HG03060 (cell line): ENCODE data around the gene C6orf141.

Experiments used
- ATAC-seq: cut with Tn5 transposase; IDR thresholded peaks from one replicate; pipeline ENCODE4 v1.9.1; 2021; ENCODE audit warnings: low read depth, moderate number of reproducible peaks; ENCODE audit not compliant: unreplicated experiment

Gene C6orf141

DNA sequence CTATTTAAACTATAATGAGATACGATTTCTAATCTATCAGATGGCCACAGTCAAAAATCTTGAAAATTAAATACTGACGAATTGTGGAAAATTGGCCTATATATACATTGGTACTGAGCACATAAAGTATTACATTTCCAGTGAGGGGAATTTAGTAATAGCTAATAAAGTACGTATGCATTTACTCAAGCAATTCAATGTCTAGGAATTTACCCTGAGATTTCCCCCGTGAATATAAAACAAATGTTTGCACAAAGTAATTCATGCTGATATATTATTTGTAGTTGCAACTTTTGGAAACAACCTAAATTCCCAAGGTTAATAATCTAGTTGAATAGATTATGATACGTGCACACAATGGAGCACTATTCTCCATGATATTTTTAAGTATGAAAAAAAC is 14.7 kb upstream of the C6orf141 start:
- no peak for ATAC-seq

DNA sequence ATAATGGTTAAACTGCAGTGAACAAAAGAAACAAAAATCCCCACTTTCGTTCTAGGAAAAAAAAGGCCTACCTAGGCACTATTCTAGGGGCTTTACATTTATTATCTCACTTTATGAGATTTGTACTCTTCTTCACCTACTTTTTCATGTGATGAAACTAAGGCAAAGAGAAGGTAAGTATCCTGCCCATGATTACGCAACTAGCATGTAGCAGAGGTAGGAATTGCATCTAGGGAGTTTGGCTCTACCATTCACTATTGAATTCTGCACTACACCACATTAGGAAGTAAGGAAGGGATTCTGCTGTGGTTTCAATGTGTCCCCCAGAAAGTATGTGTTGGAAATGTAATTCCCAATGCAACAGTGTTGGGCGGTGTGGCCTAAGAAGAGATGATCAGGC is 11.4 kb upstream of the C6orf141 start:
- ATAC-seq: no peak

GRCh38 chr6:49540614-49541013 is 9.9 kb upstream of the C6orf141 start:
- ATAC-seq: no peak

DNA sequence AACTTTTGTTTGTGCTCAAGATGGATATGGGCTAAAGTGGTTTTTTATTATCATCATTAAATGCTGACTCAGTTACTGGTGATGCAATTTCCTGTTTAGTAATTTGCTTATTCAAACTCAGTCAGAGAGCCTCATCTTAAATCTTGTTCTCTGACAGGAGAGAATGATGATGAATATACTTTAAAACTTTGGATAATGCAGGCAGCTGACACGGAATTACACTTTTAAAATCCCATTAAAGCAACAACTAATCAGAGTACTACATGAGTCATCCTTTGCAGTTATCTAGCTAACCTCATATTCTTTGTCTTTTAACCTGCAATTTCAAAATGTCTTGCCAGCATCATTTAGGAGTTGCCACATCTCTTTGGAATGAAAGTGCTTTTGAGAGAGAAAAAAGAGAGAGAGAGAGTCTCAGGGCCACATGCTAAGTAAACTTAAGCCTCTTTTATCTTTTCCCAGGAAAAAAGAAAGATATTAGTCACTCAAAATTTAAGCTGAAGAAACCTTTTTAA is 9.2 kb upstream of the C6orf141 start:
- no peak for ATAC-seq

DNA sequence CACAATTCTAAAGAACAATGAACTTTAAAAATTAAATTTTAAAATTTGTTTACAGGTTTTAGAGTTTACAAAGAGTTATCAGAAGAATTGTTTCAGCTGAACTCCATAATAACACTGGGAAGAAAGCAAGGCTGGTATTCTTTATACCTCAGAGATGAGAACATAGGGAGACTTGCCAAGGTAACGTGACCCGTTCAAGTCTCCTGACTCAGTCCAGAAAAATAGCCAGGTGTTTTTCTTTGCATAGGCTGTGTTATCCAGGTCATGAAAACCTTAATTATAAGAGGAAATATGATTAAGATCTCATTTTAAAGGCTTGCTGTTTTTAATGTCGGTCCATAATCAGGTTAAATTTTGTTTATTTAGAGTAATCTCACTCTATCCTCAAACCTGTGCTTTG is 8.5 kb upstream of the C6orf141 start:
- no peak for ATAC-seq

GRCh38 chr6:49543087-49543858 is 7.2 kb upstream of the C6orf141 start:
- no peak for ATAC-seq

DNA sequence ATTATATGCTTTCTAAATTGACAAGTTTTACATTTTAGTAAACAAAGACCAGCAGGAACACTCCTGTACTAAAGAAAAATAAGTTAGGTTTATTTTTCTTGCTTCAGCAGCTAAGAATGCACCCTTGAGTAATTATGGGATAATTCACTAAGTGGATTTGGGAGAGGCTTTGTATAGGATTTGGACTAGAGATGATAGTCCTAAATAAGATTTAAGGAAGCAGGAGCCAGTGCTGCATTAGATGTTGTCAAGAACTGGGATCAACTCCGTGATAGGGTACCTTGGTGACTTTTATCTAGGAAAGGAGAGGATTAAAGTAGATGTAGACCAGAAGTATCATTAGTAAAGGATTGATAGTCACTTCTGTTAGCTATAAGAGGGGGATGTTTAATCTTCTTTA is 4.1 kb upstream of the C6orf141 start:
- no peak for ATAC-seq

DNA sequence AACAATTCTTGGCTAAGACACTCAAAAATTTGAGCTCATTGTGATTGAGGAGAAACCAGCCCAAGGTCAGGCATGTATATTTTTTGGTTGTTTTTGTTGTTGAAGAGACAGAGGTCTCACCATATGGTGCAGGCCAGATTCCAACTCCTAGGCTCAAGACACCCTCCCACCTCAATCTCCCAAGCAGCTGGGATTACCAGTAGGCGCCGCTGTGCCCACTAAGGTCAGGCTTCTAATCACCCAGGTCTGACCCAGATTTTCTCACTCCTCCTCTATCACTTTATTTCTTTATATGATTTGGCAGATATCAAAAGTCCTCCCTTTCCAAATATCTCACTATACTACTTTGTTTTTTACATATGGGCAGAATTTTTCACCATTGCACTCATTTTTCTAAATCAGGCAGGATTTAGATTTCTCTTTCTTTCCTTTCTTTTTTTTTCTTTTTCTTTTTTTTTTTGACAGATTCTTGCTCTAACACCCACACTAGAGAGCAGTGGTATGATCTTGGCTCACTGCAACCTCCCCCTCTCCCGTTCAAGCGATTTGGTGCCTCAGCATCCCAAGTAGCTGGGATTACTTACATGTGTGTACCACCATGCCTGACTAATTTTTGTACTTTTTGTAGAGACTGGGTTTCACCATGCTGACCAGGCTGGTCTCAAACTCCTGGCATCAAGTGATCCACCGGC is 1.7 kb upstream of the C6orf141 start:
- ATAC-seq: no peak

DNA sequence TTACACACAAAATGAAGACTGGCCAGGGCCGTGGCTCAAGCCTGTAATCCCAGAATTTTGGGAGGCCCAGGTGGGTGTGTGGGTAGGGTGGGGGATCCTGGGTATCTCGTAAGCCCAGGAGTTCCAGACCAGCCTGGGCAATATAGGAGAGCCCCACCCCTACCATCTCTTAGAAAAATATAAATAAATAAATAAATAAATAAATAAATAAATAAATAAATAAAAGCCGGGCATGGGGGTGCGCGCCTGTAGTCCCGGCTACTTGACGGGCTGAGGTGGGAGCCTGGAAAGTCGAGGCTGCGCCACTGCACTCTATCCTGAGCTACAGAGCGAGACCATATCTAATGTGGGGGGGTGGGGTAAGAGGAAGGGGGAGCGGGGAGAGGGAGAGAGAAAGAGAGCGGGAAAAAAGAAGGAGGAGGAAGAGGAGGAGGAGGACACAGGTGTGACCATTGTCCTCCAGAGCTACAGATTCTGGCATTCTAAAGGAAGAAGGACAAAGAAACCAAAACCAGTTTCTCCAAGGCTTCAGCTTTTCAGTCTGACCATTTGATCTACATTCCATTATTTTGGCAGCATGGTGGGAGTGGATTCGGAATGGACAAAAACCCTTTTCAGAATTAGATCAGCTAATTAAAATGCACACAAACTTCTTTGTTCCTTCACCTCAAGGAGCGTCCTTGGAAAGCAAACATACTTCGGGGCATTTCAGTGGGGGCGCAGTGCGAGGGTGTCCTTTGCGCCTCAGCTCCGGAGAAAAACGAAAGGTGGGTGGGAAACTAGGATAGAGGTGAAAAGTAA is 577 bp upstream of the C6orf141 start:
- ATAC-seq: no peak

GRCh38 chr6:49551078-49551865 is 804 bp downstream of the C6orf141 start:
- ATAC-seq: no peak

DNA sequence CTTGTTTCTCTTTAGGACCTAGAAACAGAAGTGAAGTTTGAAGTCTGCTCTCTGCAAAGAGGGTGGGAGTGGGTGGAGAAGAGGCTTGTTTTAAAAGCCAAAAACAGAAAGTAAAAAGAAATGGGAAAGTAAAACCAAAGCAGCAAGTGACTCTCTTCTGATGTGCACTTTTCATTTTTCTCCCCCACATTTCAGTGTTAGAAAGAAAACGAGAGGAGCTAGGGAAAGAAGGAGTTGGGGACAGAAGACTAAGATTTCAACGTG is 1.3 kb downstream of the C6orf141 start:
- no peak for ATAC-seq

DNA sequence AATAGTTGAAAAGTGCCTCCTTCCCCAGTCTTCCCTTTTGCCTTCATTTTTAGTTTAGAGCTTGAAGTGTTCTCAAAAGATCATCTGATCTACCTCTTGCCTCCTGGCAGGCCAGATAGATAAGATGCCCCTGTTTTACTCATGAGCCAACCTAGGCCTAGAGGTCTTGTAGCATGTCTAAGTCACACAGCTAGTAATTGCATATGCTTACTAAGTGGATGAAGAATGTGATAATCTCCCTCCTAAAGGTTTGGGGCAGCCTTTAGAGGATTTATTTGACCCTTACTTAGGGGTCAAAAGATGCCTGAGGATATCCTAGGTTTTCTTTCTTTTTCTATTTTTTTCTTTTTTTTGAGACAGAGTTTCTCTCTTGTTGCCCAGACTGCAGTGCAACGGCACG is 2.1 kb downstream of the C6orf141 start:
- ATAC-seq: no peak

DNA sequence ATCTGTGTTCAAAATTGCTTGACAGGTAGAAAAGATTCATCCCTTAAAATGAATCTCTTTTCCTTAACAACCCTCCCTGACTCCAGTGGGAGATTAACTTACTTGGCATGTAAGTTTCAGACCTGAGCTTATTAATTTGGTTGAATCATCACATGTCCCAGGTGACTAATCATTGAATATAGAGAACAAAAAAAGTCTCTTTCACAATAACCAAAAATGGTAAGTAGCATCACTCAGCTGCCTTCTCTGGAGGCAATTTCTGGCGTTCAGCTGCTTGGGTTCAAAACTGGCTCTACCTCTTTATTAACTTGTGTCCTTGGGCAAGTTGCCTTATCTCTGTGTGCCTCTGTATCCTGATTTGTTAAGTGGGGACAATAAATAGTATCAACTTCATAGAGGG is 2.9 kb downstream of the C6orf141 start:
- no peak for ATAC-seq

DNA sequence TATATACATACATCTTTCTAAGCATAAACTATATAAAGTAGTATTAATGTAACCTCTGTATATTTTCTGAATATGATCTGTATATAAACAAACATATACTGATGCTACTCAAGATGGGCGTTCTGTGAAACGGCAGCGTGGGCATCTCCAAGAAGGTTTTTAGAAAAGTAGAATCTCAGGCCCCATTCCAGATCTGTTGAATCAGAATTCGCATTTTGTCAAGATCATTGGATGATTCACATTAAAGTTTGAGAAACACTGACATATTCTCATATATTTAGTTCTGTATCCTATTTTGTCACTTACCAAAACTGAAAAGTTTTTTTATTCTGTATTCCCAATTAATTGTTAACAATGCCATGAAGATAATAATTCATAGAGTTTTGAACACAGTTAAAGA is 5.5 kb downstream of the C6orf141 start:
- ATAC-seq: no peak

GRCh38 chr6:49556429-49556837 is 6.0 kb downstream of the C6orf141 start:
- ATAC-seq: no peak

DNA sequence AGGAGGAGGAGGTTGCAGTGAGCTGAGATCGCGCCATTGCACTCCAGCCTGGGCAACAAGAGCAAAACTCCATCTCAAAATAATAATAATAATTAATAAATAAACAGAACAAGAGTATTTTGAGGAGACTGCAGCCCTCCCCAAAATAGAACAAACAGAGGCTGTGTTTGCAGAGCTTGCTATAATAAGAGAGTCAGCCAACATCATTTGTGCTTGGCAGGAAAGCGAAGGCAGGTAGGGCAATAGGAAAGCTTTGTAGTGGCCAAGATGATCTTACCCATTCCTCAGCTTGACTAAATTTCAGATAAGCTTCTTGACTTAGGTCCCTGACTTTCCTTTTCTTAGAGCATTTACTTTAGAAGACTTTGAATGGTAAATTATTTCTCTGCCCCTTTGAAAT is 6.7 kb downstream of the C6orf141 start:
- ATAC-seq: no peak

GRCh38 chr6:49558238-49558637 is 7.8 kb downstream of the C6orf141 start:
- ATAC-seq: no peak

- ATAC-seq: no peak
These were observed 12.8 kb downstream of the C6orf141 start for GRCh38 chr6:49563006-49563886.

DNA sequence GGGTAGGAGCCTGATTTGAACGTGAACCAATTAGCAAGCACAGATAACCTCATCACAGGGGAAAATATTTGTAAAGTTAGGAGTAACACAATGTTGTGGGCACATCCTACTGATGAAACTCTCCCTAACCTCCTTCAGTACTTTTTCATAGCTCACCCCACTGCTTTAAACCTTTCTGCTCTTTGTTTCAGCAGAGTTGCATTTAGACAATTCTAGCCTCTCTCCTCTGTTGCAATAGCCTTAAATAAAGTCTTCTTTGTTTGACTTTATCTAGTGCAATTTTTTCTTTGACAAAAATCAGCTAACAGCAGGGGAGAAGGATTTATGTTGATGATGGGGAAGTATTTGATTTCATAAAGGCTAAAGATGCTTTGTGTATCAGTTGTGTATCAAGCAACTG is 14.1 kb downstream of the C6orf141 start:
- ATAC-seq: no peak

GRCh38 chr6:49565261-49565660 is 14.8 kb downstream of the C6orf141 start:
- ATAC-seq: no peak
